GM21447 (cell line): Measurements from ENCODE around the gene POLR1B.
"Not testable (repeated sequence)": the region's sequence is repeated elsewhere in the genome, so short reads cannot be mapped to it uniquely, and the experiment has no call there.

Experiments
- ATAC-seq: cut with Tn5 transposase; IDR thresholded peaks from one replicate; pipeline ENCODE4 v1.9.1; 2021; ENCODE audit not compliant: unreplicated experiment

Gene POLR1B

GRCh38 chr2:112597537-112598322, 55.5 kb downstream of the POLR1B start:
- ATAC-seq, result no peak

GRCh38 chr2:112600634-112601033, 58.4 kb downstream of the POLR1B start:
- no peak for ATAC-seq

DNA sequence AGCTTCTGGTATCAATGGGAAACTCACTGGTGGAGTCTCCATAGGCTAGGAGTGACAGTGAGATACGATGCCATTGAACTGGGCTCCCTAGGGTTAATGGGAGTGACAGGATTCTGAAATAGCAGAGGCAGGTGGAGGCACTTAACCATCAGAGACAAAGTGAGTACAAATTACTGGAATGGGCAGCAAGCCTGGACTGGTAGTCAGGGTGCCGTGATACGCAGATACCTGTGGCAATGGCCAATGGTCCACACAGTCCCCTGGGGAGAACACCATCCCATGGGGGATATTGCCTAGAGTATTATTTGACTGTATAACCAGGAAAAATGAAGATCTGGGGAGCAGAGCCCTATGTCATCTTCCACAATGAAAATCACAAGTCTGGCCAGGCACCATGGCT, 59.5 kb downstream of the POLR1B start:
- no peak for ATAC-seq

GRCh38 chr2:112602917-112603316, 60.7 kb downstream of the POLR1B start:
- ATAC-seq, result no peak

- ATAC-seq, result no peak
Observed at GRCh38 chr2:112603731-112604130, 61.5 kb downstream of the POLR1B start.

DNA sequence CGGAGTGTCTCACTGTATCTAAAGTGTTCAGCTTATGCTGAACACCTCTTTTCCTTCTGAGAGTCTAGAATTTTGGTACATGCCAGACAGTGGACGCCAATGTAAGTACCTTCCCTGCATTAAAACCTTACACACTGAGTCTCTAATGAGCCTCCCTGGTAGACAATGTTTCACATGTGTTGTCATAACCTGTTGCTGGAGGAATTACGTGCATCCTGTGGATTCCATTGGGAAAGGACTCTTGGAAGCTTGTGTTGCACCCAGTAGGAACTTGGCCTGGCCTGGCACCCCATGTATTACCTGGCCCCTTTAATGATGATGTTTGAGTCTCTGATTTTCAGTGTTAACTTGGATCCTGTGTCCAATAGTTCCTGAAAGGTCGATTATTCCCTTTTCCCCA, 62.7 kb downstream of the POLR1B start:
- ATAC-seq, result no peak

GRCh38 chr2:112605926-112606325, 63.7 kb downstream of the POLR1B start:
- no peak for ATAC-seq

- no peak for ATAC-seq
Observed at GRCh38 chr2:112606547-112606946, 64.3 kb downstream of the POLR1B start.

DNA sequence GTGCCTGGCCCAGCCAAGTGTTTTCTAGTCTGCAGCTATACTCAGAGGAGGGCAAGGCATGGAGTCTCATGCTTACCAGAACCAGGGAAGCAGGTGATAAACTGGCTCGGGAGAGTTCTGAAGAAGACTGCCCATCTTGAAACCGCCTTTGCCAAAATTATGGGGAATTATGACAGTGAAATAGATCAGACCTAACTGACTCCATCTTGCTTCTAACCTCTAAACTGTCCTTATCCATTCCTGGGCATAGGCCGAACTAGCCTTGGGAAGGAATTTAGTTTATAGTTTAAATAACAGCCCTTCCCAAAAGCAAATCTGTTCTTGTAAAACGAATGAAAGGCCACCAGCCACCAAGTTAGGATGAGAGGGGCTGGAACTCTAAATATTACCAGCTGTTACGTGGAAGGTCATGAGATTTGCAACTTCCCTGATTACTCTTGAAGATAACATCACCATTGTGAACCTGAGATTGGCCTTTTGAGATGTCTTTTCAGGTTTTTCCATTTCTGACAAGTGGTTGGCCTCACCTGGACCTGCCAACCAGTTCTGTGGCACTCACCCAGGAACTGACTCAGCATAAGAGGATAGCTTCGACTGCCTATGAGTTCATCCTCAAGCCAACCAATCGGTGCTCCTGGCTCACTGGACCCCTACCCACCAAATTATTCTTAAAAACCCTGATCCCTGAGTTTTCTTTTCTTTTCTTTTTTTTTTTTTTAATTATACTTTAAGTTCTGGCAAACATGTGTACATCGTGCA, 65.6 kb downstream of the POLR1B start:
- no peak for ATAC-seq

DNA sequence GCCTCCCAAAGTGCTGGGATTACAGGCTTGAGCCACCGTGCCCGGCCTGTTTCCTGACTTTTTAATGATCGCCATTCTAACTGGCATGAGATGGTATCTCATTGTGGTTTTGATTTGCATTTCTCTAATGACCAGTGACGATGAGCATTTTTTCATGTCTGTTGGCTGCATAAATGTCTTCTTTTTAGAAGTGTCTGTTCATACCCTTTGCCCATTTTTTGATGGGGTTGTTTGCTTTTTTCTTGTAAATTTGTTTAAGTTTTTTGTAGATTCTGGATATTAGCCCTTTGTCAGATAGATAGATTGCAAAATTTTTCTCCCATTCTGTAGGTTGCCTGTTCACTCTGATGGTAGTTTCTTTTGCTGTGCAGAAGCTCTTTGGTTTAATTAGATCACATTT, 67.1 kb downstream of the POLR1B start:
- not testable (repeated sequence) for ATAC-seq

DNA sequence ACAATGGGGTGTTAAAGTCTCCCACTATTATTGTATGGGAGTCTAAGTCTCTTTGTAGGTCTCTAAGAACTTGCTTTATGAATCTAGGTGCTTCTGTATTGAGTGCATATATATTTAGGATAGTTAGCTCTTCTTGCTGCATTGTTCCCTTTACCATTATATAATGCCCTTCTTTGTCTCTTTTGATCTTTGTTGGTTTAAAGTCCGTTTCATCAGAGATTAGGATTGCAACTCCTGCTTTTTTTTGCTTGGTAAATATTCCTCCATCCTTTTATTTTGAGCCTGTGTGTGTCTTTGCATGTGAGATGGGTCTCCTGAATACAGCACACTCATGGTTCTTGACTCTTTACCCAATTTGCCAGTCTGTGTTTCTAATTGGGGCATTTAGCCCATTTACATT, 70.0 kb downstream of the POLR1B start:
- not testable (repeated sequence) for ATAC-seq

DNA sequence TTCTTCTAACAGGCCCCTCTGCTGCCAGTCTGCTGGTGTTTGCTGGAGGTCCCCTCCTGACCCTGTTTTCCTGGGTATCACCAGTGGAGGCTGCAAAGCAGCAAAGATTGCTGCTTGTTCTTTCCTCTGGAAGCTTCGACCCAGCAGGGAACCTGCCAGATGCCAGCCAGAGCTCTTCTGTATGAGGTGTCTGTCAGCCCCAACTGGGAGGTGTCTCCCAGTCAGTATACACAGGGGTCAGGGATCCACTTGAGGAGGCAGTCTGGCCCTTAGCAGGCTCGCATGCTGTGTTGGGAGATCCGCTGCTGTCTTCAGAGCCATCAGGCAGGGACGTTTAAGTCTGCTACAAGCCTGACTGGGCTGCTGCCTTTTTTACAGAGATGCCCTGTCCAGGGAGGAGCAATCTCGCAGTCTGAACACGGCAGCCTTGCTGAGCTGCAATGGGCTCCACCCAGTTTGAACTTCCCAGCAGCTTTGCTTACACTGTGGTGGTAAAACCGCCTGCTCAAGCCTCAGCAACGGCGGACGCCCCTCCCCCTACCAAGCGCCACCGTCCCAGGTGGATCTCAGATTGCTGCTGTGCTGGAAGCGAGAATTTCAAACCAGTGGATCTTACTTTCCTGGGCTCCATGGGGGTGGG, 72.1 kb downstream of the POLR1B start:
- ATAC-seq, result no peak

- ATAC-seq, result no peak
Observed at GRCh38 chr2:112615051-112615450, 72.8 kb downstream of the POLR1B start.

DNA sequence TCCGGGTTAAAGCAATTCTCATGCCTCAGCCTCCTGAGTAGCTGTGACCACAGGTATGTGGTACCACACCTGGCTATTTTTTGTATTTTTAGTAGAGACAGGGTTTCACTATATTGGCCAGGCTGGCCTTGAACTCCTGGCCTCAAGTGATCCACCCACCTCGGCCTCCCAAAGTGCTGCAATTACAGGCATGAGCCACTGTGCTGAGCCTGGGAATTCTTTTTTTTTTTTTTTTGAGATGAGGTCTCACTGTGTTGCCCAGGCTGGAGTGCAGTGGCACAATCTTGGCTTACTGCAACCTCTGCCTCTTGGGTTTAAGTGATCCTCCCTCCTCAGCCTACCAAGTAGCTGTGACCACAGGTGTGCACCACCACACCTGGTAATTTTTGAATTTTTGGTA, 73.5 kb downstream of the POLR1B start:
- not testable (repeated sequence) for ATAC-seq

- no peak for ATAC-seq
Observed at GRCh38 chr2:112618383-112618782, 76.1 kb downstream of the POLR1B start.

DNA sequence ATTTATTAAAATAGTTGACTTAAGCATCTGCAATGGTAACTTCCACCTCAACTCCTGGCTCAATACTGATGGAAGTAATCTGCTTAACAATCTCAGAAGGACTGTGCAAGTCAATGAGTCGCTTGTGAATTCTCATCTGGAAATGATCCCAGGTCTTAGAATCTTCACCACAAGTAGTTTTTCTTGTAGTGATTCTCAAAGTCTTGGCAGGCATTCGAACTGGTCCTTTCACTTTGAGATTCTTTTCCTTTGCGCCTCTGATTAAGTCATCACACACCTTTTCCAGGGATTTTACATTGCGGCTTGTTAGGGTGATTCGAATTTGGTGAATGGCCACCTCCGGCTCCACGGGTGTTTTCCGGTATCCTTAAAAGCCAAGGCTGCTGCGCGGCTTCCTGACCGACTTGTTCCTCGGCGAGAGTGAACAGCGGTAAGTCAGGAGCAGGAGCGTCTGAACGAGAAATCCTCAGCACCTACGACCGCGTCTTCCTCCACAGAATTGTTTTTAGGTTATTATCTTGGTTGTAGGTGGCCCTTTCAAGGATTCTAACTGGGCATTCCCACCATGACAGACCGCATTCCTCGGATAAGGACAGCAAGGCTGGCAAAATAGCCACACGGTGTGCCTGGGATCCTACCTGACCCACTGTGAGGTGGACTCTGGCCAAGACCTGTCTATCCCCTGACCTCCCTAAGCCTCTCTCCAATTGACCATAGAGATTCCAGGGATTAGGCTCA, 79.7 kb downstream of the POLR1B start:
- ATAC-seq, result no peak

DNA sequence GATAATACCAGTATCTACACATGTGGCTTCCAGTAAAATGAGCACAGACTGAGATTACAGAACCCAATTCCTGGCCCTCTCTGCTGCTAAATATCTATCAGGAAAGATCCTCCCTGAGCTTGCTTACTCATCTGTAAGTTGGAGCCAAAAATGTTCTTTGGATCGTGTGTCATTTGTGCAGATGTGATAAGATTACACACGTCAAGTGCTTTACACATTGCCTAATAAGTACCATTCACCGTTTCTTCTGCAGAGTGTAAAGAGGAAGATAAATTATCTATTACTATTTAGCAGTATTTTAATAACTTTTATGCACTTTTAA, 80.2 kb downstream of the POLR1B start:
- ATAC-seq, result no peak

DNA sequence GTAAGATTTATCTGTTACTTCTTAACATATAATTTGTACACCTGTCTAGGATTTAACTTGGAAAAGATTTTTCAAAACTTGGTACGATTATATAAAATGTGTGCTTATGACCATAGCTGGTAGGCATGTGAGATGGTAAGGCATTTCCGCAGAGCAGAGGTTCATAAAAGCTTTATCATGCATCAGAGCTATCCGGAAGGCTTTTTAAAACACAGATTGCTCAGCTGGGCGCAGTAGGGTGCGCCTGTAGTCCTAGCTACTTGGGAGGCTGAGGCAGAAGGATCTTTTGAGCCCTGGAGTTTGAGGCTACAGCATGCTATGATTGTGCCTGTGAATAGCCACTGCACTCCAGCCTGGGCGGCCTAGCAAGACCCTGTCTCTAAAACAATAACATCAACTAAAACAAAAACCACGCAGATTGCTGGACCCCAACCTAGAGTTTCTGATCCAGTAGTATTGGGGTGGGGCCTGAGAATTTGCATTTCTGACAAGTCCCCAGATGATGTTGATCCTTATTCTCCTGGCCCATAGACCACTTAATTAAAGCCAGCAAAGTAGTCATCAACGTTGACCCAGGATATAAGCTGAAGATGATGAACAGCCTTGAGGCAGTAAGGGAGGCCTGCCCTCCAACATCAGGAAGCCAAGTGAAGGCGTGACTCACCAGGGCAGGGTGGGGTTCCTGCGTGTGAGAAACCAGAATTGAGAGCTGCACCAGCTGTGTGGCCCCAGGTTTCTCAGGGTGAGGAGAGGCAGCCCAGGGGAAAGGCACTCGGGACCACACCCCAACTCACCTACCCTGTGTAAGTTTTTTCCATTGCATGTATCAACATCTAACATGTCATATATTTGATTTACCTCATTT, 81.9 kb downstream of the POLR1B start:
- ATAC-seq, result peak; percentile 87

GRCh38 chr2:112625474-112626114, 83.3 kb downstream of the POLR1B start:
- no peak for ATAC-seq

DNA sequence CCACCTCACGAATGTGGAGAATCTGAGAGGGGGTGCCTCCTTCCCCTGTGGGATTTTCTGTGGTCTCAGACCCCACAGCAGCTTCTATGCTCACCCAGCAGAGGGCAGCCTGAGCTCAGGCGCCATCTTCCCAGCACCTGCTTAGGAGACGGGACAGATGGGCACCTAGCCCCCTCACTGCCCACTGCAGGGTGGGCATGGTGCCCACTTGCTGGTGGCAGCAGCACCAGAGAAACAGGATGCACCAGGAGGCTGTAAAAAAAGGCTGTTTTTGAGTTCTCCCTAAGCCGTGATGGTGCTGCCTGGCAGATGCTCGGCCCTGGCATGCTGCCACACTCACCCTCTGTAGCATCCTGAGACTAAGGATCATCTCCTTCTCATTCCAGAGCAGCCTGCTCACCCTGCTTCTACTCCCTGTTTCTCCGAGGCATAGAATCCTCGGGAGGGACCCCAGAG, 84.4 kb downstream of the POLR1B start:
- ATAC-seq, result no peak
